Cardiac fibroblast (primary cell): ENCODE measurements around the gene NDNF.

ENCODE experiments used
- DNase-seq, 2 donors: peaks; one replicate each; pipeline versions ENCODE4 v3.0.0 to v3.0.0-alpha.2; 2010; ENCODE audit warnings: low read depth in 2 of 2
- H3K4me3 ChIP-seq, 2 donors: replicated peaks in 1 of 2; 1 replicate in 1 of 2; 2 replicates in 1 of 2; pipeline ENCODE4 v1.5.1; 2011; ENCODE audit warnings: low read depth in 2 of 2, low read length in 2 of 2, mild to moderate bottlenecking in 2 of 2, moderate library complexity in 1 of 2
- TF ChIP-seq, protein P1 (sequence below): IDR thresholded peaks from one replicate; pipeline ENCODE4 v1.5.1; 2011; ENCODE audit warnings: low read depth, mild to moderate bottlenecking, low read length, inconsistent platforms

NDNF gene, protein sequence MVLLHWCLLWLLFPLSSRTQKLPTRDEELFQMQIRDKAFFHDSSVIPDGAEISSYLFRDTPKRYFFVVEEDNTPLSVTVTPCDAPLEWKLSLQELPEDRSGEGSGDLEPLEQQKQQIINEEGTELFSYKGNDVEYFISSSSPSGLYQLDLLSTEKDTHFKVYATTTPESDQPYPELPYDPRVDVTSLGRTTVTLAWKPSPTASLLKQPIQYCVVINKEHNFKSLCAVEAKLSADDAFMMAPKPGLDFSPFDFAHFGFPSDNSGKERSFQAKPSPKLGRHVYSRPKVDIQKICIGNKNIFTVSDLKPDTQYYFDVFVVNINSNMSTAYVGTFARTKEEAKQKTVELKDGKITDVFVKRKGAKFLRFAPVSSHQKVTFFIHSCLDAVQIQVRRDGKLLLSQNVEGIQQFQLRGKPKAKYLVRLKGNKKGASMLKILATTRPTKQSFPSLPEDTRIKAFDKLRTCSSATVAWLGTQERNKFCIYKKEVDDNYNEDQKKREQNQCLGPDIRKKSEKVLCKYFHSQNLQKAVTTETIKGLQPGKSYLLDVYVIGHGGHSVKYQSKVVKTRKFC

DNA sequence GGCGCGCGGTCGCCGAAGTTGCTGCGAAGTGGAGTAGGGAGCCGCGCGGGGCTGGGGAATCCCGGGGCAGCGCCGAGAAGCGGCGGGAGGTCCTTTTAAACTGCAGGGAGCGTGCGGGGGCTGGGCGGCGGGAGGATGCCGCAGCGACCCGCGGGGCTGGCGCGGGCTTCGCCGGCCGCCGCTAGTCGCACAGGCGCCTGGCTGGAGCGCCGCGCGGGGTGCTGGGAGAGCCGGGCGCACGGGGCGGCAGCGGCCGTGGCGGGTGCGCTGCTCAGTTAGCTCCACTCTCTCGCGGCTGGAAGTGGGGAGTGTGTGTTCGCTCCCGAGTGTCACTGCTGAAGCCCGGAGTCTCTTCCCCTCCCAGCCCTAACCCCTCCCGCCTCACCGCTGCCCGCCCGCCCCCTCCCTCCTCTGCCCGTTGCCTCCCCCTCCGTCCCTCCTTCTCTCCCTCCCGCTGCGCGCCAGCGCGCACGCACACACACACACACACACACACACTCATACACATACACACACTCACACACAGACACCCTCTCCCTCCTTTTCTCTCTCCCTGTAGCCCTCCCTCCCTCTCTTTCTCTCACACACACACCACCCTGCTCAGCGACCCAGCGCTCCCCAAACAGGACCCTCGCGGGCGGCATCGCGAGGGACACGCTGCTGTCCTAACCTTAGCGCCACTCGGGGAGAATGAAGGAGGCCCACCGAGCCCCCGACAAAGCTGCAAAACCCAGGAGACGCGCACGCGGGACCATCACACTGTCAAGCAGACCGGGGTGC lies at the start of gene NDNF:
NDNF (minus strand) TSS at position 312 of the 780 bp plus-strand sequence. CDS start 26,698 bp downstream, outside the sequence.
- DNase-seq = peak; percentile 31 to 42
- H3K4me3 ChIP-seq = peak within 1 kb of the TSS; percentile 43 to 48
- TF ChIP-seq, protein P1, sequence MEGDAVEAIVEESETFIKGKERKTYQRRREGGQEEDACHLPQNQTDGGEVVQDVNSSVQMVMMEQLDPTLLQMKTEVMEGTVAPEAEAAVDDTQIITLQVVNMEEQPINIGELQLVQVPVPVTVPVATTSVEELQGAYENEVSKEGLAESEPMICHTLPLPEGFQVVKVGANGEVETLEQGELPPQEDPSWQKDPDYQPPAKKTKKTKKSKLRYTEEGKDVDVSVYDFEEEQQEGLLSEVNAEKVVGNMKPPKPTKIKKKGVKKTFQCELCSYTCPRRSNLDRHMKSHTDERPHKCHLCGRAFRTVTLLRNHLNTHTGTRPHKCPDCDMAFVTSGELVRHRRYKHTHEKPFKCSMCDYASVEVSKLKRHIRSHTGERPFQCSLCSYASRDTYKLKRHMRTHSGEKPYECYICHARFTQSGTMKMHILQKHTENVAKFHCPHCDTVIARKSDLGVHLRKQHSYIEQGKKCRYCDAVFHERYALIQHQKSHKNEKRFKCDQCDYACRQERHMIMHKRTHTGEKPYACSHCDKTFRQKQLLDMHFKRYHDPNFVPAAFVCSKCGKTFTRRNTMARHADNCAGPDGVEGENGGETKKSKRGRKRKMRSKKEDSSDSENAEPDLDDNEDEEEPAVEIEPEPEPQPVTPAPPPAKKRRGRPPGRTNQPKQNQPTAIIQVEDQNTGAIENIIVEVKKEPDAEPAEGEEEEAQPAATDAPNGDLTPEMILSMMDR = no peak

DNA sequence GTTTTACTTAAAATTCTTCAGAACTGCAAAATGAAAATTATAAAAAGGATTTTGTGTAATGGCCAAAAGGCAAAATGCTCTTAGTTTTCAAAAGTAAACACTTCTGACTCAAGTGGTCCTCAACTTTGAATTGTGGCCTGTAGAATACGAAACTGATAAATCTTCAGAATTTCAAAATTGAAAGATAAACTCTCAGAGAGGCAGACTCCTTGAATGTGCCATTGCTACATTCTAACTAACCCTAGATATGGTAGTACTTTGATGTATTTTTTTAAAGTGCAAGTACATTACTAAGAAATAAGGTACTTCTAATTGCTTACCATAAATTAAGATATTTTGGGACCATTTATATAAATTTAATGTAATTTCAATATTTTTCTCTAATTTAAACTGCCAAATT lies 47.4 kb upstream of the NDNF start:
- no peak for DNase-seq
- TF ChIP-seq, protein P1 = no peak
- H3K4me3 ChIP-seq = no peak overlapping the region

DNA sequence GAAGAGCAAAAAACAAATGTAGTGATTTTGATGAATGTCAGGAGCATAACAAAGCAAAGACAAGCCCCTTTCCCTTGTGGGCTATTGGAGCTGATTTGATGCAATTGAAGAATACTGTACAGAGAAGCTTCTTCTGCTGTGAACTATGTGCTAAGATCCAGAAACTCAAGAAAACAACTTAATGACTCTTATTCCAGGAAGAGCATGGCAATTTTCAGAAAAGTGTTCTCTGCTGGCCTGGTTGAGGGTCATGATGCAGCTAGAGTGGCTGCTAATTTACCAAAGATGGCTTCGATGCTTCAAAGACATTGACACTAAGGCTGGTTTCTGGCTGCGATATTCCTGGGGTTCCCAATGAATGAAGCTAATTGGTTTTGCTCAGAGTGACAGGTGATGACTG lies 46.0 kb upstream of the NDNF start:
- DNase-seq = no peak
- H3K4me3 ChIP-seq = no peak overlapping the region
- TF ChIP-seq, protein P1 = no peak

DNA sequence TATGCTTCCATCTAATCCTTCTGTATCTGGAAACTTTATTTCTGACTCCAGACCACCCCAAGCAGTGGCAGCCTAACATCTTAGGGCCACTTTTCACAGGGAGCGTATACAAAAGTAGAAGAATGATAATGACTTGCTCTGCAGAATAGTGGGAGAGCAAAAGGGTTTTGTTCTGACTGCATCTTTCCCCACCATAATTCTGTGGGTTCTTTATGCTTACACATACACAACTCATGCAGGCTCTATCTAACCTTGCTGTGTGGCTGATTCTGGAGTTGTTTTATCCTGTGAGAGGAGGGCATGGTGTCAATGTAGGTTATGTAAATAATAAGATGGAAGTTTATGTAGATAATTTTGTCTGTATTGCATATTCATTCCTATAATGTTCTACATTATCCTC lies 42.4 kb upstream of the NDNF start:
- DNase-seq = no peak
- no peak overlapping the region for H3K4me3 ChIP-seq
- TF ChIP-seq, protein P1 = no peak

DNA sequence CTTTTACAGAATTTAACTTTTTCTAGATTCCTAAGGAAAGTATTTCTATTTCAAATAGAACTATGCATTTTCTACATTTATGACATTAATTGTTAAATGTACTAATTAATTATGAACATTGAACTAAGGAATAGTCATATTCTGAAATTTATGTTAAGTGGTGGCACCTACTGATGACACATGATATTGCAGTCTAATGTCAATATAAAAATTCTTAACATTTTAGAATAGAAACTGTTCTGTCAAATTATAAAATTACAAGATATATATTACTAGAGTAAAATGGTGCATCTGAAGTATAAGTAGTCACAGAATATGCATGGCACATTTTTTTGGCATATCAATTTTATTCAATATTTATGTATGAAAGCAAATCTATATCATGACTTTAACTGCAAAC lies 40.2 kb upstream of the NDNF start:
- H3K4me3 ChIP-seq = no peak overlapping the region
- TF ChIP-seq, protein P1 = peak; percentile 39
- DNase-seq = peak in 1 of 2 donors; percentile 7

DNA sequence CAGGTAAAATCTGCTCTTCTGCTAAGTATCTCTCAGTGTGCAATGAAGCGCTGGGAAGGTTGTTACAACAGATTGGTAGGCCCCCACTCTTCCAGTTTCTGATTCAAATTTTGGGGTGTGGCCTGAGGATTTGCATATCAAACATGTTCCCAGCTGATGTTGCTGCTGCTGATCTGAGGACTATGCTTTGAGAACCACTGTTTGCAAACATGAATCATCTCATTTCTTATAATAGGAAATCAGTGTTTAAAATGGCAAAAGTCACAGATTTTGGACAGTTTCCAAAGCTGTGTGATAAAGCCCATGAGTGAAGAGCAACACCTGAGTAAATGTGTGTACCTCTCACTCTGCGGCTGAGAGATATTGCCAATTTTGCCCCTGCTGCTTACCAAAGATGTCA lies 36.2 kb upstream of the NDNF start:
- TF ChIP-seq, protein P1 = no peak
- no peak overlapping the region for H3K4me3 ChIP-seq
- no peak for DNase-seq
